ENCODE results near the gene NFS1.
"Not testable (repeated sequence)": the region's sequence is repeated elsewhere in the genome, so short reads cannot be mapped to it uniquely, and the experiment has no call there.

The NFS1 gene

DNA sequence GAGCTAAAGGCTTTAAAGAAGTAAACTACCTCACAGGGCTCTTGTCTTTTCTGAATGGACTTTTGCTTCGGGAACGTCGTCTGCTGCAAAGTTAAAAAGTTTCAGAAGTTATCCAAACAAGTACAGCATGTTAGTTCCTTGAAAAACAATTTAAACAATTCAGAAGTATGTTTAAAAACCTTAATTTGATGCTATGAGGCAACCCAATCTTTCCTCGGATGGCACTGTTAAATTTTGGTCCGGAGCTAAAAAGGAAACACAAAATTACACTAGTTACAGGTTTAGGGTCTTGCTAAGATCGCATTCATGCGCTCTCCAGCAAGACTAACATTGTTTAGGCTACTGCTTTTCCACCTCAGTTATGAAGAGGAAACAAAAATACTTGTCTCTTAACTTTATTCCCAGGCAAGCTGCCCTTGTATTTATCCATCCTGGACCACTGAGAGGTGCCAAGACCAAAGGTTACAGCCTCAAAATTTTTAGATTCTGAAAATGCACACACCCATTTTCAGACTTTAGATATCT, 30.2 kb upstream of the NFS1 start:
- no peak for DNase-seq

DNA sequence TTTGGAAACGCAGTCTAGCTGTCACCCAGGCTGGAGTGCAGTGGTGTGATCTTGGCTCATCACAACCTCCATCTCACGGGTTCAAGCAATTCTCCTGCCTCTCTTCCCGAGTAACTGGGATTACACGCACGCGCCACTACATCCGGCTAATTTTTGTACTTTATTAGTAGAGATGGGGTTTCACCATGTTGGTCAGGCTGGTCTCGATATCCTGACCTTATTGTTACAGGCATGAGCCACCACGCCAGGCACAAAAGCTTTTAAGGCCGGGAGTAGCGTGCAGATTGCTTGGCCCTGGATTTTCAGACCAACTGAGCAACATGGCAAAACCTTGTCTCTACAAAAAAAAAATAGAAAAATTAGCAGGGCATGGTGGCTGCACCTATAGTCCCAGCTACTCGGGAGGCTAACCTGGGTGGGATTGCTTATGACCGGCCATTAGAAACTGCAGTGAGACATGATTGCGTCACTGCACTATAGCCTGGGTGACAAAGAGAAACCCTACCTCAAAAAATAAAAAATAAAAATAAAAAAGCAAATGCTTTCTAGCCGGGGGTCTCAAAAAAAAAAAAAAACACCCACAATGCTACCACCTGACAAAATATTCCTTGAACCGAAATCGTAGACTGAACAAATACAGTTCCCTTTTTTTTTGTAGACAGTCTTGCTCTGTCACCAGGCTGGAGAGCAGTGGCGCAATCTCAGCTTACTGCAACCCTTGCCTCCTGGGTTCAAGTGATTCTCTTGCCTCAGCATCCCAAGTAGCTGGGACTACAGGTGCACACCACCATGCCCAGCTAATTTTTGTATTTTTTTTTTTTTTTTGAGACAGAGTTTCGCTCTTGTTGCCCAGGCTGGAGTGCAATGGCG, 27.9 kb upstream of the NFS1 start:
- DNase-seq = peak; percentile 9 to 36

DNA sequence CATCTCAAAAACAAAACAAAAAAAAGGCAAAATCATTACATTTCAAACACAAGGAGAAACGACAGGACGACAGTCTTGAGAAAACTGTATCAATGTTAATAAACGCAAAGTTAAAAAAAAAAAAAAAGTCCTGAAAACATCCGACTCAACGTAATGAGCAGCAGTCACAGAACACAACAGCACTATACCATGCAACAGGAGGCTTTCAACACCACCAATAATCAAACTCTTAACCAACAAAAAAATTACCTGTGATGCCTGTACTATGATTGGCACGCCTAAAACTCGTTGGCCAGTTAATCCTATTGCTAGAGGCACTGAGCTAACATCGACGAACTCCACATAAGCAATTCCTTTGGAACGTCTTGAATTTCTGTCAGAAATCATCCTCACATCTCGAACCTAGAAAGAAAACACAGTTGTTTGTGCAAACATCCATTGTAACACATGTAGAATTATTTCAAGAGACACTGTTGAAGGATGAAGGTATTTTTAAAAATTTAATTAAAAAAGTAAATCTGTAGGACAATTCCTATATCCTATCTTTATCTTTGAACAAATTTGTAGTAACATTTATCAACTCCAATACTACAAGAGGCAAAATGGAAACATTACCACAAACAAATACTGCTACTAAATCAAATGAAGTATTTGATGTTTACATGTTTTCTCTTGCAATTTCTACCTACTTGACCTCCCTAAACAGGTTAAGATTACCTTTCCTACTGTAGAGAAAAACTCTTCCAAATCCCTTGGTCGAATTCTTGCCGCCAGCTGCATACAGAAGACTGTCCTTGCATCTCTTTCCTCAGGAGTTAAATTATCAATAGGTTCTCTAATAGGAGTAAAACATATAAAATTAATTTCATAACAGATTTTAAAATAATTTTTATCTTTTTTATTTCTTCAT, 25.4 kb upstream of the NFS1 start:
- DNase-seq = no peak

DNA sequence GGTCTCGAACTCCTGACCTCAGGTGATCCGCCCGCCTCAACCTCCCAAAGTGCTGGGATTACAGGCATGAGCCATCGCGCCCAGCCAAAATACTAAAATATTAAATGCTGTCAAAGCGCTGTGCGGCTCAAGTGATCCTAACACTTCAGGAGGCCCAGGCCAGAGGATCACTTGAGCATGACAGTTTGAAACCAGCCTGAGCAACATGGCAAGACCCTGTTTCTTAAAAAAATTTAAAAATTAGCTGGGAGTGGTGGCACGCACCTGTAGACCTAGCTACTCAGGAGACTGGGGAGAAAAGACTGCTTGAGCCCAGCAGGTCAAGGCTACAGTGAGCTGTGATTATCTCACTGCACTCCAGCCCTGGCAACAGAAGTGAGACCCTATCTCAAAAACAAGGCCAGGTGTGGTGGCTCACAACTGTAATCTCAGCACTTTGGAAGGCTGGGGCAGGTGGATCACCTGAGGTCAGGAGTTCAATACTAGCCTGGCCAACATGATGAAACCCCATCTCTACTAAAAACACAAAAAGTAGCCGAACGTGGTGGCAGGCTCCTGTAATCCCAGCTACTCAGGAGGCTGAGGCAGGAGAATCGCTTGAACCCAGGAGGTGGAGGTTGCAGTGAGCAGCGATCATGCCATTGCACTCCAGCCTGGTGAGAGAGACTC, 24.6 kb upstream of the NFS1 start:
- not testable (repeated sequence) for DNase-seq

DNA sequence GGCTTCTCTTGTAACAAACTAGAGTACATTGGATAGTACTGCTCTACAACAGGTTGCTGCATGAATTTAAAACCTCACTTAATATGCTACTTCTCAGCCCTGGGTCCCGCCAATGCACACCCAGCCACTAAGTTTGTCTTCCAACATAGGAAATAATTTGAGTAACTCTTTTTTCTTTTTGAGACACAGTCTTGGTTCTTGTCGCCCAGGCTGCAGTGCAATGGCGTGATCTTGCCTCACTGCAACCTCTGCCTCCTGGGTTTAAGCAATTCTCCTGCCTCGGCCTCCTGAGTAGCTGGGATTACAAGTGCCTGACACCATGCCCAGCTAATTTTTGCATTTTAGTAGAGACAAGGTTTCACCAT, 24.1 kb upstream of the NFS1 start:
- not testable (repeated sequence) for DNase-seq

DNA sequence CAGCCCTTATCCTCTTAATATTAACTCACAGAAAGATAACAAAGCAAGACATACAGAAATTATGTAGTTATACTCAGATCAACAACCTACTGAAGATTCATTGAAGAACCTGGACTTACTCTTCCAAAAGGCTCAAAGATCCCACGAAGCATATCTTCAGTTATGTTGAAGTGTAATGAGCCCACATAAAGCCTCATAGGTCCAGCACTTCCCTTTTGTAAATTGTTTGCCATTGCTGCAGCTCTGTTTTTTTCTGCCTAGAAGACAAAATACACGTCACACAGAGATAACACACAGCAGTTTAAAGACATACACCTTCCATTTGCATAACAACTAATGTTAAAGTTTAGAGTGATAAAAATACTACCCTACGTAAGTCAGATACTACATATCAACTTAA, 22.5 kb upstream of the NFS1 start:
- DNase-seq = no peak

DNA sequence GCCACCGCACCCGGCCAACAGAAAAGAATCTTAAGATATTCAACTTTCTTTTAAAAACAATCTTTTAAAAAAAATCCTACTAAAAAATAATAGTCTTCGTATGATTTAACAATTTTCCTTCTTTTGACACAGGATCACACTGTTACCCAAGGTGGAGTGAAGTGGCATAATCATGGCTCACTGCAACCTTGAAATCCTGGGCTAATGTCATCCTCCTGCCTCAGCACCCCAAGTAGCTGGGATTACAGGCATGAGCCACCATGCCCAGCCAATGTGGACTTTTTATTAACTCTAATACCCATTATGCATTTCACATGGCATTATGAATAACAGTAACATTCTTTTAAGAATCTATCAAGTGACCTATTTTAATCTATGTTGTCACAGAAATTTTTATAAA, 22.1 kb upstream of the NFS1 start:
- no peak for DNase-seq

DNA sequence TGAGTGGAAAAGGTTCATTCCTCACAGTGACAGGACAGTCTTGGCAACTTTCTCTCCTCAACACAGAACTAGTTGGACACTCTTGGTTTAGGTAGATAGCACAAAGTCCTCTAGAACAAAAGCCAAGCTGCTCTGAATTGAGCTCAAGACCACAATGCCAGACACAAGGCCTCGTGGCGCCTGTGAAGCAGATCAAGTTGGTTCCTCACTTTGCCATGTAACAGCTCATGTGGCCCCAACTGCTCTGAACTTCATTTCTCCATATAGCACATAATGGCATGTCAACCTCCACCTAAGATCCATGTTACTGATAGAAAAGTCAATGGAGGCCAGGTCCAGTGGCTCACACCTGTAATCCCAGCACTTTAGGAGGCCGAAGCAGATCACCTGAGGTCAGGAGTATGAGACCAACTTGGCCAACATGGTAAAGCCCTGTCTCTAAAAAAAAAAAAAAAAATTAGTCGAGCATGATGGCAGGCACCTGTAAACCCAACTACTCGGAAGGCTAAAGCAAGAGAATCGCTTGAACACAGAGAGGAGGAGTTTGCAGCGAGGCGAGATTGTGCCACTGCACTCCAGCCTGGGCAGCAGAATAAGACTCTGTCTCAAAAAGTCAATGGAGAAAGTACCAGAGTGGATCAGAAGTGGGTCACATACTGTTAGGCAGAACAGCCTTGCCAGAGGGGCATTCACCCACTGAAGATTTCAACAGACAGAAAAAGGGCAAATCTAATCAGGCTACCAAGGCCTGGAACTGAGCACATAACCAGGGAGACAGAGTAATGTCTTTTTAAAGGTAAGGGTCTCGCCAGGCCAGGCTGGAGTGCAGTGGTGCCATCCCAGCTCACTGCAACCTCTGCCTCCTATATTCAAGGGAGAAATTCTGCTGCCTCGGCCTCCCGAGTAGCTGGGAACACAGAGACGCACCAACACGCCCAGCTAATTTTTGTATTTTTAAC, 21.3 kb upstream of the NFS1 start:
- no peak for DNase-seq

DNA sequence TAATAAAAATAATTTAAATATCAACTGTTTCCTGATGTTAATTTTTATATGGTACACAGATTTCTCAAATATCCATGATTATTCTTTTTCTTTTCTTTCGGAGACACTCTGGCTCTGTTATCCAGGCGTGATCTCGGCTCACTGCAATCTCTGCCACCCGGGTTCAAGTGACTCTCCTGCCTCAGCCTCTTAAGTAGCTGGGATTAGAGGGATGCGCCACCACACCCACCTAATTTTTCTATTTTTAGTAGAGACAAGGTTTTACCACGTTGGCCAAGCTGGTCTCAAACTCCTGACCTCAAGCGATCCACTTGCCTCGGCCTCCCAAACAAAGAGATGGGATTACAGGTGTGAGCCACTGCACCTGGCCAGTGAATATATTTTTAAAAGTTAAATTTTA, 20.6 kb upstream of the NFS1 start:
- no peak for DNase-seq

DNA sequence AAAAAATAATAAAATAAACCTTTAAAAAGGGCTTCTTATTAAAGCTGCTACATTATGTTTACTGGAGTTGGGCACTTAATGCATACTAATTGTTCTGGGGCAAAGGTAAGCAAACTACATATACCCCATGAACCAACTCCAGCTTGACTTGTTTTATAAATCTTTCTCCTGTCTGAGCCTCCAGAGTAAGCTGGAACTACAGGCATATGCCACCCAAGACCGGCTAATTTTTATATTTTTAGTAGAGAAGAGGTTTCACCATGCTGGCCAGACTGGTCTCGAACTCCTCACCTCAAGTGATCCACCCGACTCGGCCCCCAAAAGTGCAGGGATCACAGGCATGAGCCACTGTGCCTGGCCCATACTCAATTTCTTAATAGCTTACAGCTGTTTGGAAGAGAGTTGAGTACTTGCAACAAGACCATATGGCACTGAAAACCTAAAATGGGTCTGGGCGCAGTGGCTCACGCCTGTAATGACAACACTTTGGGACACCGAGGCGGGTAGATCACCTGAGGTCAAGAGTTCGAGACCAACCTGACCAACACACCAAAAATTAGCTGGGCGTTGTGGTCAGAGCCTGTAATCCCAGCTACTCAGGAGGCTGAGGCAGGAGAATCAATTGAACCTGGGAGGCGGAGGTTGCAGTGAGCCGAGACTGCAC, 20.0 kb upstream of the NFS1 start:
- DNase-seq = no peak

DNA sequence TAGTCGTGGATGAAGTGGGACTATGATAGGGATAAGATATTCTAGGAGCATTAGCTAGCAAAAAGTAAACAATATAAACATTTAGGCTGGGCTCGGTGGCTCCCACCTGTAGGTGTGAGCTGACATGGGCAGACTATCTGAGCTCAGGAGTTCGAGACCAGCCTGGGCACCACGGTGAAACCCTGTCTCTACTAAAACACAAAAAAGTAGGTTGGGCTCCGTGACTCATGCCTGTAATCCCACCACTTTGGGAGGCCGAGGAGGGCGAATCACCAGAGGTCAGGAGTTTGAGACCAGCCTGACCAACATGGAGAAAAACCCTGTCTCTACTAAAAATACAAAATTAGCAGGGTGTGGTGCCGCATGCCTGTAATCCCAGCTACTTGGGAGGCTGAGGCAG, 19.2 kb upstream of the NFS1 start:
- not testable (repeated sequence) for DNase-seq

DNA sequence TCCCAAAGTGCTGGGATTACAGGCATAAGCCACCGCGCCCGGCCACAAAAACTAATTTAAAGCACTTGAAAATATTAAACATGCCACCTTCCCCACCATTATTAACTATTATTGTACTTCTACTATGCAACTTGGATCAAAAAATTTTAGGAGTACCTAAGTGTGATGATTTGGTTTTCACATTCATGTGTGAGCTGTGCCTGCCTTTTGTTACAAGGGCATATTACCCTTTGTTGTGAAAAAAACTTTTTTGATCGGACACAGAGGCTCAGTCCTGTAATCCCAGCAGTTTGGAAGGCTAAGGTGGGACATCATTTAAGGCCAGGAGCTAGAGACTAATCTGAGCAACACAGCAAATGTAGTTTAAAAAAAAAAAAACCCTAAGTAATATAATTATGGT, 17.2 kb upstream of the NFS1 start:
- no peak for DNase-seq

DNA sequence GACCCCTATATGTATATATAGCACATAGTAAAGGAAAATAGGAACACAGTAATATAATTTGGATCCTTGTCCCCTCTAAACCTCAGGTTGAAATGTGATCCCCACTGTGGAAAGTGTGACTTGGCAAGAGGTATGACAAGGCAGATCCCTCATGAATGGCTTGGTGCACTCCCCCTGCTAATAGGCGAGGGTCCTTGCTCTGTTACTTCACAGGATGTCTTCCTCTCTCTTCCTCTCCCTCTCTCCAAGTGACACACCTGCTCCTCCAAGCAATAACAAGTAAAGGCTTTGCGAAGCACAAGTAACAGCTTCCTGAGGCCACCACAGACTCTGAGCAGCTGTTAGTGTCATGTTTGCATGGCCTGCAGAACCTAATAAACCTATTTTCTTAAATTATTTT, 16.5 kb upstream of the NFS1 start:
- no peak for DNase-seq

DNA sequence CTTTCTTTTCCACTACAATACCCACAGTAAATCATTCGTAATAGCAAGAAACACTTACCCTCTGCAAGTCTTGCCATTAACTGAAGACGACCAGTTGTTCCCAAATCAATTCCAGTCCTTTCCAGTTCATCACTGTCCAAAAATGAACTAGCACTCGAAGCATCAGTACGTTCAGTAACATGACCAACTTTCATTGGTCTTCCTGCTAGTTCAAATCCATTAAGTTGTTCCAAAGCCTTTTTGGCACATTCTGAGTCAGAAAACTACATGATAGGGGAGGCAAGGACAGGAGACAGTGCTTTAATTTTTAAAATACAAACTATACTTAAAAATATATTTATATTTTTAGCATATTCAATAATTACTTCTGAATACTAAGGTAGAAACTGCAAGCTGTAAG, 15.0 kb upstream of the NFS1 start:
- DNase-seq = no peak

DNA sequence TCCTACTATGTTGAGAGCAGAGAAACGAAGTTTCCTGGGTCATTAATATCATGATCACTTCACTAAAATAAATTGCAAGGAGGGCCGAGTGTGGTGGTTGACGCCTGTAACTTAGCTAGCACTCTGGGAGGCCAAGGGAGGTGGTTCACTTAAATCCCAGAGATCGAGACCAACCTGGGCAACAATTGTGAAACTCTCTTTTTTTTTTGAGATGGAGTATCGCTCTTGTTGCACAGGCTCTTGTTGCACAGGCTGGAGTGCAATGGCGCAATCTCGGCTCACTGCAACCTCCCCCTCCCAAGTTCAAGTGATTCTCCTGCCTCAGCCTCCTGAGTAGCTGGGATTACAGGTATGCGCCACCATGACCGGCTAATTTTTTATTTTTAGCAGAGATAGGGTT, 14.0 kb upstream of the NFS1 start:
- not testable (repeated sequence) for DNase-seq

DNA sequence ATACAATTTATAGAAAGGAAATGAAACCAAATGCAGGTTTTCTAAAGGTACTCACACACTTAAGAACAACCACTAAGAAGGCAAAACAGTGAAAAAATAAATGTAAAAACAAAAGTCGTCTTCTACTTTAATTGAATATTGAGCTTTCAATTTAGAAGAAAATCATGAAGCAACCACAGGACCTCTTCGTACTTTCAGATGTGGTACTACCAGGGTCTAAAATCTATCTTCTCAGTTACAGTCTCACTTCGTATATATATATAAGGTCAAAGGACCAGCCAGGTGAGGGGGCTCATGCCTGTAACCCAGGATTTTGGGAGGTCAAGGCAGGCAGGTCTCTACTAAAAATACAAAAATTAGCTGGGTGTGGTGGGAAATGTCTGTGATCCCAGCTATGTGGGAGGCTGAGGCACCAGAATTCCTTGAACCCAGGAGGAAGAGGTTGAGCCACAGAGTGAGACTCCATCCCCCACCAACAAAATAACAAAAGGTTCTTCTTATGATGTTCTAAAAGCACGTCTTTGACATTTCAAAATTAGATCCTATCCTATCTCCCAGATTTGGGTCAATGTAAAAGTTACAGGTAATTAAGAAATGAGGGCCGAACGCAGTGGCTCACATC, 12.5 kb upstream of the NFS1 start:
- no peak for DNase-seq

DNA sequence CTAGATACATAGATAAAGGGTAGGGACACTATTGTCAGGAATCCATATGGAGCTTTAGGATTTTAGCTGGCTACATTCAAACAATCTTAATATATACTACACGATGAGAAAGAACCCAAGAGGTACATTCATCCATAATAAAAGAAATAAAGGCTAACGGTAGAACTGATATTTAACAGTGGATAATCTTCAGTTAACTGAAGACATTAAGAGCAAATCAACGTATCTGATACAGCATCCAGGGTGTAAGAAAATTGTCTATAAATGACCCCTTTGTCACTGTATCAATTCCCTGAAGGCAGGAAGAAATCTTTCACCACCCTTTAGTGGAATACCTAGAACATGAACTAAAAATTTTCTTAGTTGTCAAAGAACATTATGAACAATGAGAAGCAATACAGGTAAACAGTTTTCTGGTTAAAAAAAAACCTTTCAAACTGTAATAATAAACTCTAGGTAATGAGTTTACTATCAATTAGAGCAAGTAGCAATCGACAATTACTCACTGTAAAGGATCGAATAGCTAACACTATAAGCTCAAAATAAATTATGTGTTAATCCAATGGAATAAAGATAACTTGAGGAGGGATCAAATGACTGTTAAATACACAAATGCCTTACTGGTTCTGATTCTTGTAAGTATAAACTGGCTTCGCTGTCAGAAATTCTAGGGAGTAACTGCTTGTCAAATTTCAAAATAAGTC, 11.9 kb upstream of the NFS1 start:
- no peak for DNase-seq

DNA sequence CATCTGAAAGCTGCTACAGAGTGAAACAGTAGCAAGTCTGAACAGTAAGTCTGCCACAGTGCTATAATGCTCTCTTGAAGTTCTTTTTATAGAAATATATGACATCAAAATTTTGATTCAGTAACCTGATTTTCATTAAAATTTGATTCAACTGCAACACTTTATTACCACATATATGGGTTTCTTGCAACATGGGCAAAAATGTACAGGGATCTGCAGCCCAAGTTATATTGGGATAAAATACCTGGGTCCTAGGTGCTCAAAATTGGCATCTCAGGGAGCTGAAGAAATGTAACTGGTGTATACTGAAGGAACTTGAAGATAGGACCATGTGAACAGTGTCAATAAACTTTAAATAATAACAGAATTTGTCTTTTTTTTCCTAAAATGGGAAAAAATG, 10.9 kb upstream of the NFS1 start:
- no peak for DNase-seq

DNA sequence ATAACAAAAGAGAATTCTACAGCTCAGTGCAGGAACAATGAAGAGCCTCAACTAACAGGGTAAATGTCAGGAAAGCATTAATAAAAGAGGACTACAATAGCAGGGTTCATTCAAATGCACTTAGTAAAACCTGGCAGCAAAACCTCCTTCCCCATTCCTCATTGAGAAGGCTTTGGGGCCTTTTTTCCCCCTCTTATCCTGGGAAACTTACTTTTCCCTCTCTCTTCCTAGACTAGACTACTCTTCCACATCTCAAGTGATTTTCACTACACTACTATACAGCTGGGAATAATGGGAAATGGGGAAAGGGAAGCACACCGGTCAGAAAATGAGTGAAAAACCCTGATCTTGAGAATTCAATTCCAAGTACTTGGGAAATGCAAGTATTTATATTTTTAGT, 10.1 kb upstream of the NFS1 start:
- DNase-seq = no peak

DNA sequence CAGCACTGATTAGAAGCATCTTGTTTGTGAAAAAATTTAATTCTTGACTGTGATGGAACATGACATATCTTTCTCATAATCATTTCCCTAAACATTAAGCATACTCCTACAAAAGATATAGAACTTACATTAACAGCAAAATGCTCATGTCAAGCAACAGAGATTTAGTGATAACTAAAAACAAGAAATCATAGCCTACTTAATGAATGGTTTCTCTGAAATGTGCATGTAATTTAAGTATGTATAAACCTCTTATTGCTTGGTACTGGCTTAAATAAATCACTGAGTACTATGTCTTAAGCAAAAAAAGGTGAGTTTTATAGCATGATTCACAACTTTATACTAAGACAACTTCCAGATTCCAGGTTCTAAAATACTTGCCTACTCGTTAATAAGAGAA, 9.3 kb upstream of the NFS1 start:
- no peak for DNase-seq

Measured in AML-193 (cell line).